T-cell (primary cell): ENCODE measurements around the gene PSME2. TPM values are rescaled to one million over a fixed set of nuclear protein-coding genes. Genes with fewer than 3 reads are reported as not detected.

Source experiments
- ATAC-seq, 4 experiments: fragments of 200-7000 bp in 3 of 4; fragments of 150-1000 bp in 1 of 4; cut with Tn5 transposase; replicated peaks in 1 of 4; 1 replicate in 3 of 4; 2 replicates in 1 of 4; pipeline ENCODE4 v1.10.0; 2021; ENCODE audit warnings: moderate library complexity in 3 of 4, mild to moderate bottlenecking in 2 of 4, moderate number of reproducible peaks in 1 of 4
- CTCF ChIA-PET, 2 donors: fragments of 300-600 bp; sonication (Branson Sonifier 250); formaldehyde crosslinking; loops; one replicate each; lab custom pipeline; 2022; ENCODE audit warnings: antibody characterized with exemption in 2 of 2; lab: Charles Lee
- POLR2A ChIA-PET, 2 donors: fragments of 300-600 bp; sonication (Branson Sonifier 250); formaldehyde crosslinking; loops; one replicate each; lab custom pipeline; 2022; ENCODE audit warnings: antibody characterized with exemption in 2 of 2; lab: Charles Lee
- DNase-seq, 35 experiments: peaks; one replicate each; pipeline versions ENCODE4 v3.0.0 to v3.0.0-alpha.2; 2013 to 2023
- H3K27ac ChIP-seq: one replicate; pipeline ENCODE4 v1.5.1; 2013; ENCODE audit warnings: low read length
- H3K27me3 ChIP-seq, 2 experiments: replicated peaks in 1 of 2; 1 replicate in 1 of 2; 2 replicates in 1 of 2; pipeline versions ENCODE4 v1.6.1 to v1.7.0; 2013; ENCODE audit warnings: low read length in 1 of 2, mixed read lengths in 1 of 2; ENCODE audit not compliant: control insufficient read depth in 2 of 2, insufficient read depth in 2 of 2; ENCODE audit errors: extremely low read depth in 1 of 2
- H3K36me3 ChIP-seq, 2 donors: 1 replicate in 1 of 2; 2 replicates in 1 of 2; pipeline versions ENCODE4 v1.6.1 to v1.7.0; 2013; ENCODE audit warnings: low read length in 1 of 2; ENCODE audit not compliant: control insufficient read depth in 2 of 2, insufficient read depth in 1 of 2; ENCODE audit errors: extremely low read depth in 1 of 2
- H3K4me1 ChIP-seq, 2 experiments: 1 replicate in 1 of 2; 2 replicates in 1 of 2; pipeline versions ENCODE4 v1.6.1 to v1.7.0; 2013; ENCODE audit warnings: low read length in 2 of 2, mixed read lengths in 1 of 2; ENCODE audit not compliant: insufficient read depth in 2 of 2, control insufficient read depth in 1 of 2; ENCODE audit errors: extremely low read depth in 1 of 2
- H3K4me3 ChIP-seq, 2 donors: 1 replicate in 1 of 2; 2 replicates in 1 of 2; pipeline versions ENCODE4 v1.5.1 to v1.7.0; 2013; ENCODE audit warnings: mild to moderate bottlenecking in 2 of 2, low read length in 1 of 2, moderate library complexity in 1 of 2; ENCODE audit not compliant: control insufficient read depth in 1 of 2; ENCODE audit errors: extremely low read depth in 1 of 2
- H3K9me3 ChIP-seq: 2 replicates; pipeline ENCODE4 v1.7.0; 2013
- H3K27ac Mint-ChIP-seq, 2 donors: one replicate each; pipeline ENCODE4 v1.8.0; 2020 to 2021; ENCODE audit warnings: mild to moderate bottlenecking in 2 of 2, mixed read lengths in 2 of 2
- H3K27me3 Mint-ChIP-seq, 2 donors: one replicate each; pipeline ENCODE4 v1.8.0; 2021 to 2022; ENCODE audit warnings: mixed read lengths in 2 of 2
- H3K36me3 Mint-ChIP-seq: one replicate; pipeline ENCODE4 v1.8.0; 2021; ENCODE audit warnings: mixed read lengths
- H3K4me1 Mint-ChIP-seq, 3 donors: one replicate each; pipeline ENCODE4 v1.8.0; 2020 to 2022; ENCODE audit warnings: mixed read lengths in 3 of 3, mild to moderate bottlenecking in 1 of 3
- H3K4me3 Mint-ChIP-seq, 3 donors: one replicate each; pipeline ENCODE4 v1.8.0; 2020 to 2022; ENCODE audit warnings: mild to moderate bottlenecking in 3 of 3, mixed read lengths in 3 of 3, moderate library complexity in 3 of 3
- H3K9me3 Mint-ChIP-seq, 3 donors: one replicate each; pipeline ENCODE4 v1.8.0; 2020 to 2022; ENCODE audit warnings: mixed read lengths in 3 of 3
- WGBS: methylation state at CpG from one replicate; pipeline ENCODE4 v1.1.5; 2013; ENCODE audit warnings: missing lambda C conversion rate; ENCODE audit not compliant: insufficient coverage; 5-methylcytosine and 5-hydroxymethylcytosine counted together
- total RNA-seq, 35 experiments: library from RNA in 6 of 35; stranded (reverse) in 6 of 35; fragments of 120-200 nt in 1 of 35; gene quantifications; one replicate each; pipeline versions ENCODE4 v1.2.1 to v1.2.4 and lab custom pipeline; 2013 to 2026

The PSME2 gene
- total RNA-seq, 5 donors from 2014 or later (not counting 1 experiment from before 2014, with no cell fraction given), result 130 to 192 (median 159) TPM

- ATAC-seq, result no peak
- no CpG with 5 or more reads among the region's 2 CpGs for WGBS
- POLR2A ChIA-PET, result no interaction called here
- Histone ChIP-seq H3K27ac (no peak overlapping the region), H3K9me3 (no peaks in the 10 kb centered on the region), H3K36me3 (peaks cover 15 to 36% of the 10 kb centered on the region in 2 donors), H3K27me3 (no peaks in the 10 kb centered on the region), H3K4me1 (peaks cover 23 to 59% of the 10 kb centered on the region in 2 experiments), H3K4me3 (no peak overlapping the region)
- H3K9me3 Mint-ChIP-seq, result no peaks in the 10 kb centered on the region
- H3K4me1 Mint-ChIP-seq, result peaks cover 69 to 77% (median 73%) of the 10 kb centered on the region in 3 donors
- H3K27me3 Mint-ChIP-seq, result no peaks in the 10 kb centered on the region
- H3K27ac Mint-ChIP-seq, result peak overlapping the region; percentile 39 to 46
- no peak for DNase-seq
- peaks cover 27% of the 10 kb centered on the region for H3K36me3 Mint-ChIP-seq
- CTCF ChIA-PET, result interaction anchor here in 1 of 2 donors (1.4 kb wide), 1 partner anchor 29 kb away, joined by 3 read pairs; the partner anchor contains the start of genes DCAF11 and NRL
- H3K4me3 Mint-ChIP-seq, result peak overlapping the region in 2 of 3 donors; percentile 24 to 85
These were observed 2.9 kb downstream of the PSME2 start for GRCh38 chr14:24143511-24143910.

- H3K4me1 Mint-ChIP-seq, result peaks cover 80 to 84% (median 82%) of the 10 kb centered on the region in 3 donors
- peaks cover 22 to 72% of the 10 kb centered on the region in 2 experiments for H3K4me1 ChIP-seq
- H3K4me3 ChIP-seq, result peak within 1 kb of the TSS; percentile 69 to 90
- H3K27me3 ChIP-seq, result no peaks in the 10 kb centered on the region
- H3K4me3 Mint-ChIP-seq, result peak within 1 kb of the TSS; percentile 85 to 97 (median 88)
- H3K36me3 ChIP-seq, result peaks cover 19 to 51% of the 10 kb centered on the region in 2 donors
- no peaks in the 10 kb centered on the region for H3K27me3 Mint-ChIP-seq
- H3K36me3 Mint-ChIP-seq, result peaks cover 33% of the 10 kb centered on the region
- DNase-seq, result peak; percentile 98 to 100 (median 99)
- under 1% methylated on average over 61 of the region's 65 CpGs for WGBS
- ChIA-PET POLR2A (interaction anchor here (0.5 to 1.0 kb wide), 8 partner anchors 20 to 1046 kb away, joined by 3 to 15 read pairs (median 4); partner anchors contain the start of genes ACIN1 (in 1 of the 2), C14orf119 (in 1 of the 2), DCAF11 (in 1 of the 2) and IRF9 (in 1 of the 2)), CTCF (interaction anchor here (0.6 to 2.2 kb wide), 5 partner anchors 20 to 167 kb away, joined by 3 to 13 read pairs (median 7); partner anchors contain the start of genes CIDEB (in 1 of the 2), DCAF11 (in 1 of the 2), IRF9 (in 1 of the 2) and NRL (in 1 of the 2))
- H3K27ac ChIP-seq, result peak within 1 kb of the TSS; percentile 63
- no peaks in the 10 kb centered on the region for H3K9me3 ChIP-seq
- H3K27ac Mint-ChIP-seq, result peak within 1 kb of the TSS; percentile 90 to 92
- H3K9me3 Mint-ChIP-seq, result no peaks in the 10 kb centered on the region
- ATAC-seq, result peak; percentile 90 to 93 (median 90)
These were observed 5.1 kb downstream of the PSME2 start, which contains the start of gene EMC9 for GRCh38 chr14:24141097-24141880. Gene EMC9 (minus strand): TSS chr14:24141591. CDS start chr14:24141304, 287 bp downstream.

- Histone ChIP-seq H3K36me3 (peaks cover 19 to 43% of the 10 kb centered on the region in 2 donors), H3K4me3 (no peak overlapping the region), H3K4me1 (peaks cover 17 to 63% of the 10 kb centered on the region in 2 experiments), H3K27me3 (no peaks in the 10 kb centered on the region), H3K27ac (no peak overlapping the region), H3K9me3 (no peaks in the 10 kb centered on the region)
- peak overlapping the region; percentile 57 to 70 for H3K27ac Mint-ChIP-seq
- ChIA-PET POLR2A (interaction anchor here in 1 of 2 donors (0.5 kb wide), 1 partner anchor 50 kb away, joined by 3 read pairs; no protein-coding TSS in a partner anchor), CTCF (no interaction called here)
- DNase-seq, result peak in 1 of 35 experiments; percentile 30
- no peak for ATAC-seq
- peak overlapping the region; percentile 62 to 97 (median 70) for H3K4me3 Mint-ChIP-seq
- no peaks in the 10 kb centered on the region for H3K9me3 Mint-ChIP-seq
- 57% methylated on average over 1 of the region's 9 CpGs for WGBS
- peaks cover 30% of the 10 kb centered on the region for H3K36me3 Mint-ChIP-seq
- H3K4me1 Mint-ChIP-seq, result peaks cover 68 to 74% (median 72%) of the 10 kb centered on the region in 3 donors
- H3K27me3 Mint-ChIP-seq, result no peaks in the 10 kb centered on the region
These were observed 7.0 kb downstream of the PSME2 start for GRCh38 chr14:24139272-24139934.

GRCh38 chr14:24138396-24139271, 7.8 kb downstream of the PSME2 start:
- WGBS, result 94% methylated on average over 13 of the region's 13 CpGs
- H3K36me3 Mint-ChIP-seq, result peaks cover 24% of the 10 kb centered on the region
- CTCF ChIA-PET, result interaction anchor here in 1 of 2 donors (1.0 to 3.1 kb wide), 2 partner anchors 9 to 24 kb away, joined by 3 to 15 read pairs; partner anchors contain the start of genes DCAF11, NRL, PSME2 and RNF31

GRCh38 chr14:24137529-24138395, 8.6 kb downstream of the PSME2 start:
- Histone ChIP-seq H3K27ac (no peak overlapping the region), H3K36me3 (peaks cover 13 to 26% of the 10 kb centered on the region in 2 donors), H3K4me3 (no peak overlapping the region), H3K9me3 (no peaks in the 10 kb centered on the region), H3K4me1 (peaks cover 21 to 62% of the 10 kb centered on the region in 2 experiments), H3K27me3 (no peaks in the 10 kb centered on the region)
- Mint-ChIP-seq H3K27ac (peak overlapping the region; percentile 90 to 94), H3K4me3 (peak overlapping the region; percentile 83 to 97 (median 88)), H3K9me3 (no peaks in the 10 kb centered on the region), H3K27me3 (no peaks in the 10 kb centered on the region), H3K4me1 (peaks cover 60 to 67% (median 65%) of the 10 kb centered on the region in 3 donors), H3K36me3 (peaks cover 17% of the 10 kb centered on the region)
- WGBS, result 85% methylated on average over 3 of the region's 8 CpGs
- ATAC-seq (no peak), DNase-seq (no peak)
- ChIA-PET POLR2A (interaction anchor here (0.6 to 1.6 kb wide), 3 partner anchors 9 to 76 kb away, joined by 3 to 4 read pairs (median 4); partner anchors contain the start of gene RNF31 (in 1 of the 2)), CTCF (interaction anchor here (0.7 to 3.1 kb wide), 5 partner anchors 9 to 23 kb away, joined by 3 to 15 read pairs (median 6); partner anchors contain the start of genes PSME2 (in 2 of the 2), RNF31 (in 2 of the 2), DCAF11 (in 1 of the 2) and IRF9 (in 1 of the 2))

More at GRCh38 chr14:24138396-24139271, 7.8 kb downstream of the PSME2 start:
- Histone ChIP-seq H3K4me1 (peaks cover 17 to 57% of the 10 kb centered on the region in 2 experiments), H3K4me3 (no peak overlapping the region), H3K27ac (no peak overlapping the region), H3K36me3 (peaks cover 16 to 35% of the 10 kb centered on the region in 2 donors), H3K27me3 (no peaks in the 10 kb centered on the region), H3K9me3 (no peaks in the 10 kb centered on the region)
- POLR2A ChIA-PET, result interaction anchor here in 1 of 2 donors (0.6 kb wide), 1 partner anchor 8 kb away, joined by 3 read pairs; the partner anchor contains the start of gene RNF31
- H3K9me3 Mint-ChIP-seq, result no peaks in the 10 kb centered on the region
- ATAC-seq (no peak), DNase-seq (no peak)
- peaks cover 64 to 70% (median 68%) of the 10 kb centered on the region in 3 donors for H3K4me1 Mint-ChIP-seq
- peak overlapping the region; percentile 79 to 94 for H3K27ac Mint-ChIP-seq
- H3K4me3 Mint-ChIP-seq, result peak overlapping the region; percentile 62 to 97 (median 70)
- no peaks in the 10 kb centered on the region for H3K27me3 Mint-ChIP-seq
